ENCODE data around the gene SLC35G4. TPM values are rescaled to one million over a fixed set of nuclear protein-coding genes. Genes with fewer than 3 reads are reported as not detected.
"Not testable (repeated sequence)": the region's sequence is repeated elsewhere in the genome, so short reads cannot be mapped to it uniquely, and the experiment has no call there.

SLC35G4 gene
- total RNA-seq, 1 donor from 2014 or later: not detected

GRCh38 chr18:11587432-11587831 is 22.0 kb upstream of the SLC35G4 start:
- CTCF ChIA-PET: no interaction called here
- intact Hi-C loops (cut with micrococcal nuclease): no loop called here
- no peak for ATAC-seq (ENCODE audit: low read depth)
- Mint-ChIP-seq H3K4me1 (no peaks in the 10 kb centered on the region), H3K27me3 (peaks cover 8% of the 10 kb centered on the region), H3K4me3 (no peak overlapping the region), H3K9me3 (no peaks in the 10 kb centered on the region), H3K27ac (no peak overlapping the region), H3K36me3 (ENCODE audit: low read depth) (no peaks in the 10 kb centered on the region)
- no peak for DNase-seq
- TF ChIP-seq CTCF (IDR thresholded peaks at IDR 0.05): no peak
- POLR2A ChIA-PET: no interaction called here

- DNase-seq: no peak
- no peak overlapping the region for H3K4me3 Mint-ChIP-seq
- POLR2A ChIA-PET: no interaction called here
- H3K27me3 Mint-ChIP-seq: peaks cover 9% of the 10 kb centered on the region
- H3K9me3 Mint-ChIP-seq: no peaks in the 10 kb centered on the region
- no peaks in the 10 kb centered on the region for H3K4me1 Mint-ChIP-seq
- H3K36me3 Mint-ChIP-seq (ENCODE audit: low read depth): no peaks in the 10 kb centered on the region
- no peak for ATAC-seq (ENCODE audit: low read depth)
- no peak for TF ChIP-seq CTCF (IDR thresholded peaks at IDR 0.05)
- CTCF ChIA-PET: no interaction called here
- intact Hi-C loops (cut with micrococcal nuclease): no loop called here
- no peak overlapping the region for H3K27ac Mint-ChIP-seq
Observed at GRCh38 chr18:11587846-11588245, 21.6 kb upstream of the SLC35G4 start.

- DNase-seq: no peak
- H3K9me3 Mint-ChIP-seq: no peaks in the 10 kb centered on the region
- ChIA-PET CTCF (no interaction called here), POLR2A (no interaction called here)
- TF ChIP-seq CTCF (IDR thresholded peaks at IDR 0.05): no peak
- ATAC-seq (ENCODE audit: low read depth): no peak
- H3K4me3 Mint-ChIP-seq: no peak overlapping the region
- no peaks in the 10 kb centered on the region for H3K4me1 Mint-ChIP-seq
- no peak overlapping the region for H3K27ac Mint-ChIP-seq
- H3K36me3 Mint-ChIP-seq (ENCODE audit: low read depth): no peaks in the 10 kb centered on the region
- intact Hi-C loops (cut with micrococcal nuclease): no loop called here
- H3K27me3 Mint-ChIP-seq: peaks cover 18% of the 10 kb centered on the region
Observed at GRCh38 chr18:11591957-11592356, 17.4 kb upstream of the SLC35G4 start.

- no peak for TF ChIP-seq CTCF (IDR thresholded peaks at IDR 0.05)
- H3K27ac Mint-ChIP-seq: no peak overlapping the region
- peaks cover 8% of the 10 kb centered on the region for H3K9me3 Mint-ChIP-seq
- no peaks in the 10 kb centered on the region for H3K36me3 Mint-ChIP-seq (ENCODE audit: low read depth)
- H3K27me3 Mint-ChIP-seq: peaks cover 10% of the 10 kb centered on the region
- POLR2A ChIA-PET: no interaction called here
- DNase-seq (no peak), ATAC-seq (ENCODE audit: low read depth) (no peak)
- no peak overlapping the region for H3K4me3 Mint-ChIP-seq
- no peaks in the 10 kb centered on the region for H3K4me1 Mint-ChIP-seq
- CTCF ChIA-PET: no interaction called here
- intact Hi-C loops (cut with micrococcal nuclease): no loop called here
Observed at GRCh38 chr18:11600321-11600720, 9.1 kb upstream of the SLC35G4 start.

GRCh38 chr18:11607906-11608305 is 1.5 kb upstream of the SLC35G4 start:
- intact Hi-C loops (cut with micrococcal nuclease): no loop called here
- no peak for TF ChIP-seq CTCF (IDR thresholded peaks at IDR 0.05)
- no peak for ATAC-seq (ENCODE audit: low read depth)
- Mint-ChIP-seq H3K27me3 (no peaks in the 10 kb centered on the region), H3K4me1 (no peaks in the 10 kb centered on the region), H3K36me3 (ENCODE audit: low read depth) (no peaks in the 10 kb centered on the region), H3K9me3 (no peaks in the 10 kb centered on the region), H3K27ac (no peak overlapping the region), H3K4me3 (no peak overlapping the region)
- POLR2A ChIA-PET: no interaction called here
- no peak for DNase-seq
- CTCF ChIA-PET: no interaction called here

GRCh38 chr18:11608618-11609017 is 778 bp upstream of the SLC35G4 start:
- H3K9me3 Mint-ChIP-seq; H3K27ac Mint-ChIP-seq; intact Hi-C loops (cut with micrococcal nuclease); DNase-seq; POLR2A ChIA-PET; H3K4me3 Mint-ChIP-seq; H3K4me1 Mint-ChIP-seq; H3K36me3 Mint-ChIP-seq (ENCODE audit: low read depth); H3K27me3 Mint-ChIP-seq; CTCF ChIA-PET; ATAC-seq (ENCODE audit: low read depth): not testable (repeated sequence)

GRCh38 chr18:11613073-11613472 is 3.7 kb downstream of the SLC35G4 start:
- H3K4me3 Mint-ChIP-seq; H3K36me3 Mint-ChIP-seq (ENCODE audit: low read depth); CTCF ChIA-PET; H3K4me1 Mint-ChIP-seq; H3K27ac Mint-ChIP-seq; DNase-seq; ATAC-seq (ENCODE audit: low read depth); H3K27me3 Mint-ChIP-seq; intact Hi-C loops (cut with micrococcal nuclease); H3K9me3 Mint-ChIP-seq; POLR2A ChIA-PET: not testable (repeated sequence)

- DNase-seq; H3K4me3 Mint-ChIP-seq; ATAC-seq (ENCODE audit: low read depth); intact Hi-C loops (cut with micrococcal nuclease); H3K27me3 Mint-ChIP-seq; POLR2A ChIA-PET; H3K36me3 Mint-ChIP-seq (ENCODE audit: low read depth); H3K9me3 Mint-ChIP-seq; CTCF ChIA-PET; H3K4me1 Mint-ChIP-seq; H3K27ac Mint-ChIP-seq: not testable (repeated sequence)
Observed at GRCh38 chr18:11613611-11614010, 4.2 kb downstream of the SLC35G4 start.
